Astrocyte of the cerebellum (primary cell): Measurements from ENCODE around the gene UBE2E1.
"Not testable (repeated sequence)": the region's sequence is repeated elsewhere in the genome, so short reads cannot be mapped to it uniquely, and the experiment has no call there.

Source experiments
- DNase-seq: peaks from one replicate; pipeline ENCODE4 v3.0.0-alpha.2; 2011; ENCODE audit warnings: low read depth
- H3K4me3 ChIP-seq: 2 replicates; pipeline ENCODE4 v1.5.1; 2011; ENCODE audit warnings: mild to moderate bottlenecking, low read depth, low read length, moderate library complexity
- CTCF ChIP-seq: IDR thresholded peaks from 2 replicates; pipeline ENCODE4 v1.5.1; 2012; ENCODE audit warnings: low read length, low read depth, moderate library complexity, mild to moderate bottlenecking; ENCODE audit errors: missing control alignments
- in situ Hi-C: cut with HindIII; loops from 2 replicates; pipeline ENCODE4 v1.10.0; 2017; ENCODE audit warnings: low sequenced_read_pairs

UBE2E1 gene

GRCh38 chr3:23874359-23875112 lies 68.8 kb downstream of the UBE2E1 start:
- in situ Hi-C loops, result no loop called here
- no peak for TF ChIP-seq CTCF
- H3K4me3 ChIP-seq, result no peak overlapping the region
- DNase-seq, result peak; percentile 26

DNA sequence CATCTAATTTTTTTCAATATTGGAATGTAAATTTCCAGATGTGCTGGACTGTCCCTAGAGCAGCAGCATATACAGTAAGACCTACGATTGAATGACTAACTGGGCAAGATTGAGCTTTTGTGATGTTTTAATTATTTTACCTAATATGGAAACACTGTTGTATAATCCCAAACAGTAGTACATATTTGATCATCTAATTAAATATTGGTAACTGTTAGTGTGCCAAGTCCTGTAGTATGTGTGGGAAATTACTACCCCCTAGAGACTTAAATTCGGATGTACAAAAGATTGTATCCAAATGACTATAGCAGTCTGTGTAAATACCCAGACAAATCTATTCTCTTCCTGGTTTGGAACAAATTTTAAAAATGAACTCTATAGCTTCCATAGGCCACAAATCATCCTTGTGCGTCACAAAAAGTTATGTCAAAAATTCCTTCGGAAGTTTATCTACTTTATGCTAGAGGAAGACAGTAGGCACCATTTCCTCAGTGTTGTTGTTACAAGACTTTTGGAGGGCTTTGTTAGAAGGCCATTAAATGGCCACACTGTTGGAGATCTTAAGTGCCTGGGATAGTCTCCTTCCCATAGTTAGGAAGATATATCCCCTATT lies 69.5 kb downstream of the UBE2E1 start:
- TF ChIP-seq CTCF, result no peak
- in situ Hi-C loops, result no loop called here
- DNase-seq, result no peak
- H3K4me3 ChIP-seq, result no peak overlapping the region

DNA sequence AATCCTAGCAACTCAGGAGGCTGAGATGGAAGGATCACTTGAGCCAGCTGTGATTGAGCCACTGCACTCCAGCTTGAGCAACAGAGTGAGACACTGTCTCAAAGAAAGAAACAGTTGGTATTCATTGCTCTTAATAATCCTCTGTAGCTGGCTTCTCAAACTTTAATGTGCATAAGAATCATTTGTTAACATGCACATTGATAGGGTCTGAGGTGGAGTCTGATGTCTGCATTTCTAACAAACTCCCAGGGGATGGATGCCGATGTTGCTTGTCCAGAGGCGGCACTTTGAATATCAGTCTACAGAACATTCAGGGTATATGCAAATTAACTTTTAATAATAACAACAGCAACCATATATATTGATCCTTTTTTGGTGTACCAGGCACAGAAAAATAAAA lies 71.2 kb downstream of the UBE2E1 start:
- no peak overlapping the region for H3K4me3 ChIP-seq
- DNase-seq, result no peak
- no peak for TF ChIP-seq CTCF
- in situ Hi-C loops, result no loop called here

- DNase-seq, result peak; percentile 23
- TF ChIP-seq CTCF, result no peak
- no peak overlapping the region for H3K4me3 ChIP-seq
- in situ Hi-C loops, result no loop called here
Observed at GRCh38 chr3:23877329-23877980, 71.7 kb downstream of the UBE2E1 start.

- DNase-seq, result no peak
- in situ Hi-C loops, result no loop called here
- no peak overlapping the region for H3K4me3 ChIP-seq
- no peak for TF ChIP-seq CTCF
Observed at GRCh38 chr3:23879485-23879884, 73.7 kb downstream of the UBE2E1 start.

- no peak overlapping the region for H3K4me3 ChIP-seq
- in situ Hi-C loops, result no loop called here
- no peak for DNase-seq
- no peak for TF ChIP-seq CTCF
Observed at GRCh38 chr3:23880703-23881339, 75.1 kb downstream of the UBE2E1 start.

GRCh38 chr3:23881993-23882392 lies 76.2 kb downstream of the UBE2E1 start:
- DNase-seq, in situ Hi-C loops, H3K4me3 ChIP-seq: not testable (repeated sequence)
